ENCODE results near the gene NFIB.
A peak's percentile ranks its signal among the peaks of the same experiment; 100 is the strongest.

Gene NFIB

GRCh38 chr9:14095277-14095676 is 218.7 kb downstream of the NFIB start:
- no peak for DNase-seq

DNA sequence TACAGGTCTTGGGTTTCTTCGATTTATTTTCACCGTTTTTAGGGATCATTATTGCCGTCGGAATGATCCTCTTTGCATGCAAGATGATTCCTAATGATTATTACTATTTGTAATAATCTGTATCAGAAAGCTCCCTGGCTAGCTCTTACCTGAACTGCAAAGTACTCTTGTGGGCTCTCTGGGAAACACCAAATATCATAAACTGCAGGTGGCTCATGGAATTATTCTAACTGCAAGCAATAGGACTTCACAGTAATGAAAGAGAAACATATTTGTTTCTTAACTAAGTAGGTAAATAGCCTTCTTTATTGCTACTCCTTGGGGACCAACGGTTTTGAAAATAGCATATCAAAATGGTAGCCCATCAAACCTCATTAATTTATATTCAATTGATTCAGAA is 219.4 kb downstream of the NFIB start:
- no peak for DNase-seq

DNA sequence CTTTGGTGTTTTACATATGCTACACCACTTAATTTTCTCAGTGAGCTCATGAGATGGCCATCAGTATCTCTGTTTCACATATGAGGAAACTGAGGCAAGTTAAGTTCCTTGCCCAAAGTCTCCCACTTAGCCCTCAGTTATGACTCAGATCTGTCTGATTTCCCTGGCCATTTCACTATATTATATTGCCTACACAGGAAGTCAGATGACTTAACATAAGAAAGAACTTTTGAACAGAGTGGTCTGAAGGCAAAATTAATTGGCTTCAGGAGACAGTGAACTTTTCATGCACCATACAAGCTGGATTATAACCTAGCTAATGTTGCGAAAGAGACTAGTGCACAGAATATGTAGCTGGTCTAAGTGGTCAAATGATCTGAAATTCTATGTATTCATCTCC is 221.6 kb downstream of the NFIB start:
- no peak for DNase-seq

DNA sequence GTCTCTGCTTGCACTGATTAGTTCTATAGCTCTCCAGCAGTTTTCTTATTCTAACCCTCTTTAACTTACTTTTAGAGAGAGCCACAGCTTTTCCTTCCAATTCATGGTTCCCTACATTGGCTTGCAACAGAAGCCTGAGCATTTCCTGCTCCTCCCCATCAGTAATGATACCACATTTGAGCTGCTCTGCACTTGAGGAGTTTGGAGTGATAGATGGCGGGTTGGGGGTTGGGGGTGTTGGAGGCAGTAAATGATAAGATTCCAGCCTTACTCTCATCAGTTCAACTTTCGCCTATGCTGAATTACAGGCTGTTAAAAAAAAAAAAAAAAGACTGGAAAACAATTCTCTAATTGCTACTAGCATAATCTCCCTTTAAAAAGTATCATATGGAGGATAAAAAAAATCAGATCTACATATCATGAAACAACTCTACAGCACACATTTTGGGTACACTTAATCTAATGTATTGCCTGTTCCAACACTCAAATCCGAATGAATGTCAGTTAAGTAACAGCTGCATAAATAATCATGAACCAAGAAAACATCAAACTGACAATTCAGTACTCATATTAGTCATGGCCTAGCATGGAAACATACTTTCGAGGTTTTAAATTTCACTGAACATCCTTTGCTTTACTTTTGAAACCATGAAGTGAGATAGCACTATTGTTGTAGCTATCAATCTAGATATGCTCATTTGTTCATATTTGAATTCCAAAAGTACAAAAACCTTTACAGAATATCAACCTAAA is 224.7 kb downstream of the NFIB start:
- no peak for DNase-seq

GRCh38 chr9:14087576-14087975 is 226.4 kb downstream of the NFIB start:
- no peak for DNase-seq

- DNase-seq = no peak
These were observed 227.4 kb downstream of the NFIB start for GRCh38 chr9:14086495-14086894.

DNA sequence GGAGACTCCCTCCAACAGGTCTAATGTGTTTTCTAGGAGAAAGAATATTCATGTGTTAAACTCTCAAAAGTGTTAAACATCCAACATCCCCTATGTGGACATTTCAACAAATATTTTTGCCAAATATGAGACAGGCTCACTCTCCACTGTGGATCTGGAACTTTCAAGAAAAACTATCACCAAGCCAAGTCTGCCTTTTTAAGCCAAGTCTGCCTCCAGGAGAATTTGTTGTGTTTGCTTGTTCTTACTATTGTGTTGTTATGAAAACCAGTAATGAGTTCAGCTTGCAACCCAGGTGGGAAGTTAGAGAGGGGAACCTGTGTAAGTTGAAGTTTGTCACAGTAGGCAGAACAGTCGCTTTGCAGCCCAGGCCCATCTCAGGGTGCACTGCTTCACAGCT is 228.1 kb downstream of the NFIB start:
- DNase-seq = no peak

DNA sequence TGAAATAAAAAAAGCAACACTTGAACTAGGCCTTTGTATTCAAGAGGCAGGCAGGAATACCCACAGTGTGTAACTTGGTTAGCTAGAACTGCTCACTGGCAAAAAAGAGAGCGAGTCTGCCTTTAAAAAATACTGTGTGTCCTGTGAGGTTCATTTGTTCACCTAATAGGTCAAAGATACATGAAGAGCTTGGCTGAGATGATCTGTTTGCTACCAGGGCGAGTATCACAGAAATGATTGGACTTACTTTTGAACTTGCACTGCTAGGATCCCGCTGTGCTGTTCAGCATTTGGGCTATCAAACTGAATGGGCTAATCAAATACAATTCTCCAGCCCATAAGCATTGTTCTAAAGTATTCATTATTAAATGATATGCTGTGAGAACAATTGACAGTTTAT is 229.1 kb downstream of the NFIB start:
- DNase-seq = no peak

DNA sequence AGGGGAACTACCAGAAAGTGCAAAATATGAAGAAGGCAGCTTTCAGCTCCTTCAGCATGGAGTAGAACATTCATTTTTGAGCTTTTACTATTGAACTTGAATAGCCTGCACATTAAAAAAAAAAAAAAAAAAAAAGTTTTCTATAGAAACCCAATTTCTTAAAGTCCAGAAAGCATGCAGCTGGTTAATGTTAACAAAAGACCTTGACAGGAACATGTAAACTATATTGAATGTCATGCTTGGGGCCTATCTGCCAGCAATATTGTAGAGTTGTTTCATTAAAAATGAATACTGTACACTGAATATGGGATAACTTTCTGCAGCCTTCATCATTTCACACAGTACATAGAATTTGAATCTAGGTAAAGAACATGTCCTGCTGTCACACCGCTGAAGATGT is 230.6 kb downstream of the NFIB start:
- DNase-seq = no peak

DNA sequence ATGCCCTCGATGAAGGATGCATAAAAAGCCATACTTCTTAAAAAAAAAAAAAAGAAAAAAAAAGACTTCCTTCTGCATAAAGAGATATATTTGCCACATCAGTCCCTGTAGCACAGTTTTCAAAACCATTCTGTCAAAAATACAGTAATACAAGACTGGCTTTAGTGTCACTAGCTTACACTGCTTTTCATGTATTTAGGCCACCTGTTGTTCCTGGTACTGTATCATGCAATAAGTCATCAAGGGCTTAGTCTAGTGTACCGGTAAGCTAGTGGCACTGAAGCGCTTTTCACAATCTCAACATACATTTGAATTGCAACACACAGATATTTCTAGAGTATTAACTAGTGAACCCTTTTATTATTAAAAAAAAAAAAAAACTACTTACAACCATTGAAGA is 231.2 kb downstream of the NFIB start:
- DNase-seq = no peak

DNA sequence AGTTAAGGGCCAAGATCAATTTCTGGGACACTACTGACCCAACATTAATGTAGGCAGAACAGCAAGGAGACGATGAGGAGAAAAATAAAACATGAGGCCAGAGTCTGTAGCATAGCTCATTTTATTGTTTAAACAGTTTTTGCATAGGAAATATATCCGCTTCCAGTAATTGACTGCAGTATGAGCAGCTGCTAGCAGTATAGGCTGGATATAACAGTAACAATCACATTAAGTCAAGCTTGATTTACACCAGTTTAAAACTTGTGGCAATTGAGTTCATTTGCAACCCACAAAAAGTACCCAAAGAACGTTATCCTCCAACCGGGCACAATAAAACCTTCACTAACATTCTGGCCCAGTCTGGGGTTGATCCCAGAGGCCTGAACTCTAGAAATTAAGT is 232.2 kb downstream of the NFIB start:
- DNase-seq = no peak

- no peak for DNase-seq
These were observed 232.9 kb downstream of the NFIB start for GRCh38 chr9:14080959-14081542.

DNA sequence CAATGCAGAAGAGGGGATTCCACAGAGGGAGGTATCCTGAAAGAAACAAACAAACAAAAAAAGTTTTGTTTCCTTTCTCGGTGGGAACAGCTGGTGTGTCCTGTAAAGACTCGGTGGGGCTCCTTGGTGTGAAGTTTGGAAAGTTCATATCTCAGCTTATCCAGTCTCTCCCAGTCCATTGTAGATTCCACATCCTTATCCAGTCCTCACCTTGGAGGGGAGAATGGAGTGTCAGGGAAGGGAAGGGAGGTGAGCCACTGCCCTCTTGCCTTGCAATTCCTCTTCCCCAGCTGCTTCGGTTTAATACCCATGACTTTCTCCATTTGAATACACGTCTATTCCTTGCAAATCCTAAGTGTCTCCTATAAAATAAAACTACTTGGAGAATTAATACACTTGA is 234.5 kb downstream of the NFIB start:
- DNase-seq = no peak

DNA sequence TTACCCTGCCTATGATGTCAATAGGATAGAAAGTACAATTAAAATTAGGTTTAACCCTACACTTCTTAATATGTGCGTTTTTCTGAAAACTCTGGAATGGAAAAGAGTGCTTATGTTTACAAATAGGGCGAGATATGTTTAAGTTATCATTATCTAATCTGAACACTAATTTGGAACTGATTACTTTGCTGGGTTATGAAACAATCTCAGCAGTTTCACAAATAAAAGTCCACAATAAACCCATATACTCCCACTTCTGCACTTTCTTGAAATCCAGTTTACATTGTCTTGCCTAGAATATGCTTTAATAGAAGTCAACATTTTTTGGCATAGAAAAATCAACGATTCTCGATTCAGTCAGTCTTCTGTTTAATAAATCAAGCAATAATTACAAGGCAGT is 236.3 kb downstream of the NFIB start:
- DNase-seq = no peak

GRCh38 chr9:14075218-14075617 is 238.7 kb downstream of the NFIB start:
- peak; percentile 94 for DNase-seq

GRCh38 chr9:14072850-14073249 is 241.1 kb downstream of the NFIB start:
- DNase-seq = no peak

- DNase-seq = no peak
These were observed 242.5 kb downstream of the NFIB start for GRCh38 chr9:14071484-14071883.

- DNase-seq = no peak
These were observed 245.3 kb downstream of the NFIB start for GRCh38 chr9:14068690-14069089.

DNA sequence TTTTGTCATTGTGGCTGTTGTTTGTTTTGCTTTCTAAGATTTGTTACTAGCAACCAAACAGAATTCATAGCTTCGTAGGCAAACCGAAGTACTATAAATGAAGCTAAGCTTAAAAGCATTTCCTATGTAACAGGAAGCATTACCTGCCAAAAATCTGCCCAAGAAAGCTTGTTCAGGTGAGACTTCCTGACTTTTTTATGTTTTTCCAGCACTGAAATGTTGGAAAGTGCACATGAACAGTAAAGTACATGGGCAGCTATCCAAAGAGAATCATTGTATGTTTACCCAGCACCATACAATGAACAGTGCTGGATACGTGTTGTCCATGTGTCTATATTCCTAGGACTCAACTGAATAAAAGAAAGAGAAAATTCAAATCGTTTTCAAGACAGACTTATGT is 247.1 kb downstream of the NFIB start:
- DNase-seq = no peak

- no peak for DNase-seq
These were observed 247.9 kb downstream of the NFIB start for GRCh38 chr9:14066032-14066431.

DNA sequence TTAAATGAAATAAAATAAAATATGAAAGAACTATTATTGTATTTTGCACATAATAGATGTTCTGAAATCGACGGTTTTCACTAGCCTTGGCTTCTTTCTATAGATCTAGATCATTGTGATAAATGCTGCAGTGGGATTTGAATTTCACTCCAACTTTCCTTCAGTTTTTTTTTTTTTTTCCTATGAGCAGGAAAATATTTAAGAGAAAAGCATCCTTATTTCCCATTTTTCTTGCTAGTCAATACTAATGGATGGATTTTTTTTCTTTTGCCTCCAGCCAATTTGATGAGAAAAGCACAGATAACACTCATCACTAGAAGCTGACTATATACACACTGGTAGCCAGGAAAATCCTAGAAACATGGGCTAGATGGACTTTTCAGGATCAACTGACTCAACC is 249.0 kb downstream of the NFIB start:
- no peak for DNase-seq

GRCh38 chr9:14063756-14064155 is 250.2 kb downstream of the NFIB start:
- no peak for DNase-seq

GRCh38 chr9:14062586-14063221 is 251.2 kb downstream of the NFIB start:
- DNase-seq = peak; percentile 14

DNA sequence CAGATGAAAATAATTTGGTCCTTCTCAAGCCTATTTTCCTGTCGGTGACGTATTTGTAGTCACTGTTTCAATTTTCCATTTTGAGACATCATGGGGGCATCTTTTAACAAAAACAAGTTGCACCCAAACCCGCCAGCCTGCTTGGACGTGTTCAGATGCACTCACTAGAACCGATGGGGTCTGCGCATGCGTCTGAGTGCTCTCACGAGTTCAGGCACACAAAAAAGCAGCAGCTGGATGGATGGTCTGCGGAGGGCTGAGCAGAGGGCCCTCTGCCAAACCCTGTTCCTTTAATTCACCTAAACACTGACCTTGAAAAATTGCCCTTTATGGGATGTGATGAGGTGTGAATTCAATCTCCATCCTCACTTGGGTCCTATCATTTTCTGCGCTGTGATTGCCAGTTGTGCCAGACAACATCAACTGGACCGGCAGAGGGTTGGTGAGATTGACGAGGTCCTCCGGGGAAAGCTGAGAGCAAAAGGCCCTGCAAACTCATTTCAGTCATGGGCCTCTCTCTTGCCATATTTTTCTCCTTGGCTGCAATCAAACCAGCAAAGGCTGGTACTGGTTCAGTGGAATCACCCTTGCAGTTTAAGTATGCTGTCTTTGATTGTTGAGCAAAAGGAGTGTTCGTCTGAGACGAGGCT is 251.9 kb downstream of the NFIB start:
- DNase-seq = no peak

Measured in NCI-H146 (cell line).